Measurements from ENCODE around the gene FAM168B. TPM values are rescaled to one million over a fixed set of nuclear protein-coding genes. Genes with fewer than 3 reads are reported as not detected.

FAM168B gene
- total RNA-seq, 2 donors from 2014 or later, result 61.5 to 69.9 TPM

DNA sequence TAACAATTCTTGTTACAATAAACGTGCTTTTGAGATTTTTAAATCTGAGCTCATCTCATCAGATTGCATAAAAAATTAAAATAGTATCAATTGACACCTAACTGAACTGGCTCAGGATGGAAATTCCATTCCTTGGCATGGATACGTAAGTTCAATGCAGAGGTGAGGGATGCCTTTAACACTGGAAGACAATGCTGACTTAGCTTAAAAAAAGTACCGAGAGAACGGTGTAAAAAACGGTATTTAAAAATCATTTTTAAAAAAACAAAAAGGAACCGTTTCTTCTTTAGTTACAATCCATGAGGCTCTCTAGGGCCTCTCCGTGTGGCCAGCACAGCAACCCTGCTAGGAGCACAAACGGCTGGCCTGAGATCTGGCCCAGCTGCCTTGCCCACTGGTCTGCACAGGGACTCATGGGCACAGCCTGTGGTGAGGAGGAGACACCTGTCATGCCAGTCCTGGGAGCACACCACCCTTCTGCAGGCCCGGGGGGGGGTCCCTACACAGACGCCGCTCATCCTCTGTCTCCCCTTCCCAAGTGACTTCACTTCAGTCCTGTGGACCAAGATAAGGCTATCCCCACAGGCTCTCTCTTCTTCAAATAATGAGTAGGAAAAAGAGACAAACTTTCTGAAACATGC lies 45.2 kb downstream of the FAM168B start:
- peak overlapping the region in 1 of 2 donors; percentile 29 for H3K27ac Mint-ChIP-seq
- DNase-seq (ENCODE audit: low spot score in 2 of 2) (no peak), ATAC-seq (no peak)
- H3K36me3 Mint-ChIP-seq, result peaks cover 0 to 15% of the 10 kb centered on the region in 2 donors
- no peaks in the 10 kb centered on the region for H3K9me3 Mint-ChIP-seq

DNA sequence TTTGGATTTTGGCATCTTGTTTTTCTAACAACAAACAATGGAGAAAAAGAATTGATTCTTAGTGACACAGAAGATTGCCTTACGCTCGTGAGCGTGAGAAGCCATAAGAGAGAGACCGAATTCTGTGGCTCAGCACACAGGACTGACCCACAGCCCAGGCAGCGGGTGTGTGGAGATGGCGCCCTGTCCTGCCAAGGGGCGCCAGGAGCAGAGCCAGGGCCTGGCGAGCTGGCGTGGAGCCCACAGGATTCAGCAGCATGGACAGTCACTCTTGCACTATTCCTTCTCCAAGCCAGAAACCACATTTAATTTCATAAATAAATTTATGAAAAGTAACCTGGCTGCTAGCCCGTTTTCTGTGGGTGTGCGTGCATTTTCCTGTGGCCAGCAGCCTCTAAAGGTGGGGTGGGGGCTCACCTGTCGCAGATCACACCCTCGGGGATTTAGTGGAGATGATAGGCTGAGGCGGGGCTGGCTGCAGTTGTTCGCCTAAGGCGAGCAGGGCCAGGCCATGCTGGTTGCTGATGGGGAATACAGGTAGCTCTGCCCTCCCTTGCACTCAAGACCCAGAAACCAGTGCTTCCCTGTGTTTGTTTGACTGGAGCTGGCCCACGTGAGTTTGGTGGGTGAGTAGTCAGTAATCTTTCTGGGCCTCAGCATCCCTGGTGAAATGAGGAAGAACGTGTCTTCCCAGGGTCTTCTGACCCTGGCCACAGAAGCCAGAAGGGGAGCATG lies 46.2 kb downstream of the FAM168B start:
- H3K9me3 Mint-ChIP-seq, result no peaks in the 10 kb centered on the region
- DNase-seq (ENCODE audit: low spot score in 2 of 2) (no peak), ATAC-seq (no peak)
- peaks cover 0 to 7% of the 10 kb centered on the region in 2 donors for H3K36me3 Mint-ChIP-seq
- peak overlapping the region; percentile 56 to 68 for H3K27ac Mint-ChIP-seq

DNA sequence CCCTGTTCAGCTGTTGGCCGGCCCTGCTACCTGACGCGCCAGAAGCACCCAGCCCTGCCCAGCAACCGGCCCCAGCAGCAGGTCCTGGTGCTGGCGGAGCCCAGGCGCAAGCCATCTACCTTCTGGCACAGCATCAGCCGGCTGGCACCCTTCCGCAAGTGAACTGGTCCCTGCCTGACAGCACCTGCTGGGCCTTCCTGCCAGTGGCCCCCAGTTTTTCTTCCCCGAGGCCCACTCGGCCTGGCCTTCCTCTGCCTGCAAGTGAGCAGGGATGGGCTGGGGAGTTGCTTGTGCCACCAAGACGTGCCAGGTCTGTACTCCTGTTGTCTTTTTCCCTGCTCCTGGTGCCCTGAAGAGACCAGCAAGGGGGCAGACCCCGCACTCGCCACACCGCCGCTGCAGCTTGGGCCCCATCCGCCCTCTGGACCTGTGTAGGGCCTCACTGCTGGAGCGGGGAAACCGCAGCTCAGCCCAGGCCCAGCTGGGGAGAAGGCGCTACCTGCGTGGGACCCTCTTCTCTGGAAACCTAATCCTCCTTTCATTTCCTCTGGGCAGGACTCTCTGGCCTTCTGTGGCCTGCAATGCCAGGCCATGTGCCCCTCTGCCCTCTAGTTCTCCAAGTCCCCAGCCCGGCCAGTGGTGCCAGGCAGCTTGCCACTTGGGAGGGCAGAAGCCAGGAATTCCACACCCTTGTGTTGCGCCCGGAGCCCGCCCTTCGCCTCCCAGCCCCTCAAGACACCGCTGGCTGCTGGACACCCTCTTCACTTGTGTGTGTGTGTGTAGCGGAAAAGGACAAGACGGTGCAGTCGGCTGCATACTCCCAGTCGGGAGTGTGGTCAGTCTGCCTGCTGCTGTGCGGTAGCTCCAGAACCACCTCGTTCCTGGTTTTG lies 47.0 kb downstream of the FAM168B start:
- Mint-ChIP-seq H3K27ac (peak overlapping the region; percentile 56 to 68), H3K36me3 (no peaks in the 10 kb centered on the region), H3K9me3 (no peaks in the 10 kb centered on the region)
- DNase-seq (ENCODE audit: low spot score in 2 of 2) (no peak), ATAC-seq (peak in 1 of 2 donors; percentile 18)

DNA sequence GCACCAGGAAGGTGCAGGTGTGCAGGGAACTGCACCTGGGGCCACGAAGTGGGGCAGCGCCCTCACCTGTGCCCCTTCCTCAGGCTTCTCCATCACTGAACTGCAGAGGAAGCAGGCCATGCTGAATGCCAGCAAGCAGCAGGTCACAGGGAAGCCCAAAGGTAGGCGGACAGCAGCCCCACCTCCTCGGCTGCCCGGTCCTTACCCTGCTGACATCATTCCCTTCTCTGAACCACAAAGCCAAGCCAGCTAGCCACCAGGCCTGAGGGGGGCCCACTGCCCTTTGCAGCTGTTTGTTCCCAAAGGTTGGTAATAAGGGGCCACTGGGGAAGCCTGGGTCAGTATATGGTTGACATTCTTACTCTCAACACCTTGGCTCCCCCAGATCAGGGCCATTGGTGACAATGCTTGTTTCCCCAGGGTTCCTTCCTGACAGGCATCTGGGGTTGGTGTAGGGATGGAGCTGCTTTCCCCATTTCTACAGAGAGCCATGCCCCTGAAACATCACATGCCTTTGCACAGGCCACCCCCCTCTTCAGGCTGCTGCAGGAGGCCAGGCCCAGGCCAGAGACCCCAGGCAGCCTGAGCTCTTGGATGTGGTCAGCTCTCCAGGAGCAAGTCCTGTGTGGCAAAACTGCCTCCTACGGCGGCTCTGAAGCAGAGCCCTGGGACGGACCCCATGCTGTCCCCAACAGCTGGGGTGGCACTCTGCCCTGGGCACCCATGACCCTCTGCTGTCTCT lies 47.8 kb downstream of the FAM168B start:
- no peak for ATAC-seq
- DNase-seq (ENCODE audit: low spot score in 2 of 2), result no peak
- Mint-ChIP-seq H3K36me3 (no peaks in the 10 kb centered on the region), H3K27ac (no peak overlapping the region), H3K9me3 (no peaks in the 10 kb centered on the region)

DNA sequence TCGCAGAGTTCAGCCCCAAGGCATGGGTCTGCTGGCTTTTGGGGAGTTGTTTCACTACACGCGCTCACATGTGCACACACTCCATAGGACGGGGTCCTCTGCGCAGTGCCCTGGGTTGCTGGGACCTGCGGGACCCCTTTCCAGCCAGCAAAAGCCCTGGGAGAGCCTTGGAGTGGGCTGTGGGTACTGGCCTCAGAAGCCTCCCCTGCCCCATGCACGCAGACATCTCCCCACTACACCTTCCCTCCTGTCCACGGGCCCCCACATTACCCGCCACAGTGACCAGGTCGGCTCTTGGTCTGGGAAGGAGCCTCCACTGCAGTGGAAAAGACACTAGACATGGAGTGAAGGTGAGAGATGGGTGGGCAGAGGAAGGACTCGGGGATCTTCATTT lies 48.5 kb downstream of the FAM168B start:
- H3K9me3 Mint-ChIP-seq, result no peaks in the 10 kb centered on the region
- ATAC-seq (no peak), DNase-seq (ENCODE audit: low spot score in 2 of 2) (no peak)
- H3K36me3 Mint-ChIP-seq, result no peaks in the 10 kb centered on the region
- H3K27ac Mint-ChIP-seq, result no peak overlapping the region

DNA sequence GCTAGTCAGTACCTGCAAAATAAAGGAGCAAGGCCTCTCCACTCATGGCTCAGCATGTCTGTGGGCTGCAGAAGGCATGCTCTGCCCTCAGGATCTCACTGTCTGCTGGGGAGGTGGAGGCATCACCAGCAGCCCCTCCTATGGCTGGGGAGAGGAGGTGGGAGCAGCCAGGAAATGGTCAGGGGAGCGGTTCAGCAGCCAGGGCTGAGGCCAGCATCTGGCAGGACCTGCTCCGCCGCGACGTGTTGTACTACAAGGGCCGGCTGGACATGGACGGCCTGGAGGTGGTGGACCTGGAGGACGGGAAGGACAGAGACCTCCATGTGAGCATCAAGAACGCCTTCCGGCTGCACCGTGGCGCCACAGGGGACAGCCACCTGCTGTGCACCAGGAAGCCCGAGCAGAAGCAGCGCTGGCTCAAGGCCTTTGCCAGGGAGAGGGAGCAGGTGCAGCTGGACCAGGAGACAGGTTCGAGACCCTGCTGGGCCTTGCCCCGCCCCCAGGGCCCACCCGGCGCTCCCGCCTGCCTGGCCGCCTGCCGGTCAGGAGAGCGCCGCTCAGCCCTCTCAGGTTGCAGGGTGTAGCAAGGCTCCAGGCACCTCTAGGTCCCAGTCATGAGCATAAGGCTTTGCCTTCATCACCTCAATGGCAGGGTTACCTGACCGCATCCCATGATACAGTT lies 49.0 kb downstream of the FAM168B start:
- ATAC-seq (no peak), DNase-seq (ENCODE audit: low spot score in 2 of 2) (no peak)
- H3K9me3 Mint-ChIP-seq, result no peaks in the 10 kb centered on the region
- H3K27ac Mint-ChIP-seq, result peak overlapping the region in 1 of 2 donors; percentile 2
- H3K36me3 Mint-ChIP-seq, result no peaks in the 10 kb centered on the region

DNA sequence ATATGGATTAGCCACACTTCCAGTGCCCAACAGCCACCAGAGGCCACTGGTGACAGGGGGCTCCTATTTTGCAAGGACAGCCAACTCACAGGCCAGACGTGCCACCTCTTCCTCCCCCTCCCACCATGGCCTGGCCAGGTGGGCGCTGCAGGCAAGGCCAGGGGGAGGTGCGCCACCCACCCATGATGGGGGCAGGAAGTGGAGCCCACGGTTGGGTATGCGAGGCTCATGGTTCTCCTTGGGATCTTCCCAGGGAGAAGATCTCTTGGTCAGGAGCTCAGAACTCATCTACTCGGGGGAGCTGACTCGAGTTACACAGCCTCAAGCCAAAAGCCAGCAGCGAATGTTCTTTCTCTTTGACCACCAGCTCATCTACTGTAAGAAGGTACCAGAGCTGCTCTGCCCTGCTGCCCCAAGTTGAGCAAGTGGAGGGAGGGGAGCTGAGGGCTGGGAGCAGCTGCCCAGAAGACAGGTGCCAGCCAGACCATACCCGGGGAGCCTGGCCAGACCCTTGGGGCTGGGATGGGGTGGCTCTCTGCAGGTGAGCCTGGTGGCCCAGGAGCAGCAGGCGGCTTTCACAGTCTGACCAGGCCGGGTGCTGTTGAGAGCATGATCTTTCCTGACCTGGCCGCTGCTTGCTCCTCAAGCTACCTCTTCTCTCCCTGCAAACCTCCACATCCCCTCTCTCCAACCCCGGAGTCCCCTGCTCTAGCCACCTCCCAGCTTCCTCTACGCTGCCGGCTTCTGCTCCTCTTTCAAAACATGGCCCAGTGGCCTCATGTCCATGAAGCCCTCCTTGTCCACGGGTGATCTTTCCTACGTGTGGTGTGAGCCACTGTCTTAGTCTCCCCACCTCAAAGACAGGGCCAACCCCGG lies 49.8 kb downstream of the FAM168B start:
- DNase-seq (ENCODE audit: low spot score in 2 of 2) (no peak), ATAC-seq (no peak)
- H3K36me3 Mint-ChIP-seq, result no peaks in the 10 kb centered on the region
- peak overlapping the region in 1 of 2 donors; percentile 2 for H3K27ac Mint-ChIP-seq
- no peaks in the 10 kb centered on the region for H3K9me3 Mint-ChIP-seq

DNA sequence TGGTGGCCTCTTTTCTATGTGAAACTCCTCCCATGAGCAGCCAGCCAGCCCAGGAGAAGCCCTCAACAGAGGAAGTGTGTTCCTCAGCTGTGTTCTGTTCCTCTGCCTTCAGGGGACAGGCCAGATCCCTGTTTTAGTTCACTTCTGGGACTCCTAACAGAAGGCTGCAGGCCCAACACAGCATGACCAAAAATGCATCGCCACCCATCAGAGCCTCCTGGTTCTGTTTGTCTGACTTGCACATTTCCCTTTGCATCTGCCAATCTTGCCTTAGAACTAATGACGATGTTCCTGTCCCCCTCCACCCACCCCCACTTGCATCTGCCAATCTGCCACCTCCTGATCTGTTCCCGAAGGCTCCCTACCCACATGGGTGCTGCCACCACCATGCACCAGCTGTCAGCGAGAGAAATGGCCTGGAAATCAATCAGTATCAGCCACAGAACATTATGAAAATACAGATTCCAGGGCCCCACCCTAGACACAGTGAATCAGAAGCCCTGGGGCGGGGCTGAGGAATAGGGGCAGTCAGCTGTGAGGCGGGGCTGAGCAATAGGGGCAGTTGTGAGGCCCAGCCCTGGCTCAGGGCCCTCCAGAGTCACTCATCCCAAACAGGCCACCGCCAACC lies 51.0 kb downstream of the FAM168B start:
- DNase-seq (ENCODE audit: low spot score in 2 of 2), result no peak
- Mint-ChIP-seq H3K9me3 (no peaks in the 10 kb centered on the region), H3K36me3 (no peaks in the 10 kb centered on the region), H3K27ac (no peak overlapping the region)
- no peak for ATAC-seq

DNA sequence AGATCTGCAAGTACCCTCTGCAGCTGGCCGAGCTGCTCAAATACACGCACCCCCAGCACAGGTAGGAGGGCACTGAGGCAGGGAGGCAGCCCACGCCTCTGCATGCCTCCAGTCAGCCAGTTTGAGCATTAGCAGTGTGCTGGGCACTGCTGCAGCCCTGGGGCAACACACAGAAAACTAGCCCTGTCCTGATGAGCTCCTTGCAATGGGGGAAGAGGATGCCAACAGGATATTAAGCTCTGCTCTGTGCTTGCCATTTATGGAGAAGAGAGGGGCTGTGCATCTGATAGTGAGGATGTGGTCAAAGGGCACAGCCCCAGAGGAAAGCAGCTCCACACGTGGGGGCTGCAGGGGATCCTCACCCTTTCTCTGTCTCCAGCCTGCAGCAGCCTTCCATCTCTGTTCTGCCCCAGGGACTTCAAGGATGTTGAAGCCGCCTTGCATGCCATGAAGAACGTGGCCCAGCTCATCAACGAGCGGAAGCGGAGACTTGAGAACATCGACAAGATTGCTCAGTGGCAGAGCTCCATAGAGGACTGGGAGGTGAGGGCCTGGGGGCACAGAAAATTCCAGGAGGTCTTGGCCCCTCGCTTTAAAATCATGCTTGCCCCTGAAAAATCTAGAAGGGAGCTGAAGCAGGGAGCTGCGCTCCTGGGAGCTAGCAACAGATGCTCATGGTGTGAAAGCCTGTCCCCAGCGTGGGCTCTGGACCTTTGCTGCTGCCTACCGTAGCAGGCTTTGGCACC lies 51.7 kb downstream of the FAM168B start:
- H3K27ac Mint-ChIP-seq, result no peak overlapping the region
- ATAC-seq (no peak), DNase-seq (ENCODE audit: low spot score in 2 of 2) (no peak)
- no peaks in the 10 kb centered on the region for H3K9me3 Mint-ChIP-seq
- no peaks in the 10 kb centered on the region for H3K36me3 Mint-ChIP-seq

DNA sequence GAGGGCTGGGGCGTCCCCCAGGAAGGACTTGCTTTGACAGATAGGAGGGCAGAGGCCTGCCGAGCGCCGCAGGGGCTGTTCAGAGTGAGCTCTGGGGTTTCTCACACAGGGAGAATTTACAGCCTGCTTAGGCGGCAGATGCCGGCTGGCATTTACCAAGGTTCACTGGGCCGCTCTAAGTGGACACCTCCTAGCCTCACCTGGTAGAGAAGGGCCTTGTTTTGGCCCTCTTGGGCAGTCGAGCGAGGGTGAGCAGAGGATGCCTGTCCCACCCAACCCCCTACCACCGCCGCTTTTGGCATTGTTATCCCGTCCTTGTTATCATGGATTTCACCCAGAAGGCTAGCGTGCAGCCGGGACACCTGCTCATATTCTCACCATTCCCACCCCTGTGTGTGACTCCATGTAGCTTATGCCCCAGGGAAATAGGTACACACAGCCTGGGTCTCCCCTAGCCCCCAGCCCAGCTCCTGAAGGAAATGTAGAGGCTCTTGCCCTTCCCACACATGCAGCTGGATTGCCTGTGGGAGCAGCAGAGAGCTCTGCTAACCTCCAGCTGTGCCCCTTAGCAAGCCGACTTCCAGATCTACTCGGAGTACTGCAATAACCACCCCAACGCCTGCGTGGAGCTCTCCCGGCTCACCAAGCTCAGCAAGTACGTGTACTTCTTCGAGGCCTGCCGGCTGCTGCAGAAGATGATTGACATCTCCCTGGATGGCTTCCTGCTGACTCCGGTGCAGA lies 52.4 kb downstream of the FAM168B start:
- ATAC-seq (peak; percentile 3 to 17), DNase-seq (ENCODE audit: low spot score in 2 of 2) (no peak)
- peak overlapping the region in 1 of 2 donors; percentile 44 for H3K27ac Mint-ChIP-seq
- H3K9me3 Mint-ChIP-seq, result no peaks in the 10 kb centered on the region
- H3K36me3 Mint-ChIP-seq, result no peaks in the 10 kb centered on the region

DNA sequence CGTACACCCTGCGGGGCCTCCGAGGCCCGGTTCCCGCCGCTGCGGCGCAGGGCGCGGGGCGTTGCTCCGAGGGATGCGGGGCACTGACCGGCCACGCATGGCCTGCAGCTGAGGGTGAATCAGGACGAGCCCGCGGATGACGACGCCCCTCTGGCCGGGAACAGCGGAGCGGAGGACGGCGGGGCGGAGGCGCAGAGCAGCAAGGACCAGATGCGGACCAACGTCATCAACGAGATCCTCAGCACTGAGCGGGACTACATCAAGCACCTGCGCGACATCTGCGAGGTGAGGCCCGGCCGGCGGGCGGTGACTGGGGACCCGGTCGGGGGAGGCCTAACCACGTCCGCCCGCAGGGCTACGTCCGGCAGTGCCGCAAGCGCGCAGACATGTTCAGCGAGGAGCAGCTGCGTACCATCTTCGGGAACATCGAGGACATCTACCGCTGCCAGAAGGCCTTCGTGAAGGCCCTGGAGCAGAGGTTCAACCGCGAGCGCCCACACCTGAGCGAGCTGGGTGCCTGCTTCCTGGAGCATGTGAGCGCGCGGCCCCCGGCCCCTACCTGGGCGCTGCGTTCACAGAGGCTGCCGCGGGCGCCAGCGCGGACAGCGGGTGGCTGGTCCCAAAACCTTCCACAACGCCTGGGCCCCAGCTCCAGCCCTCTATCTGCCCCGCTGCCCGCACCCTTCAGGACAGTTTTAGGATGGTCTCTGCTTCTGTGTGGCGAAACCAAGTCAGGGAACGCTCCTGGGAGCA lies 53.2 kb downstream of the FAM168B start:
- DNase-seq (ENCODE audit: low spot score in 2 of 2) (peak in 1 of 2 donors; percentile 38), ATAC-seq (peak; percentile 58 to 80)
- H3K36me3 Mint-ChIP-seq, result no peaks in the 10 kb centered on the region
- no peaks in the 10 kb centered on the region for H3K9me3 Mint-ChIP-seq
- no peak overlapping the region for H3K27ac Mint-ChIP-seq

DNA sequence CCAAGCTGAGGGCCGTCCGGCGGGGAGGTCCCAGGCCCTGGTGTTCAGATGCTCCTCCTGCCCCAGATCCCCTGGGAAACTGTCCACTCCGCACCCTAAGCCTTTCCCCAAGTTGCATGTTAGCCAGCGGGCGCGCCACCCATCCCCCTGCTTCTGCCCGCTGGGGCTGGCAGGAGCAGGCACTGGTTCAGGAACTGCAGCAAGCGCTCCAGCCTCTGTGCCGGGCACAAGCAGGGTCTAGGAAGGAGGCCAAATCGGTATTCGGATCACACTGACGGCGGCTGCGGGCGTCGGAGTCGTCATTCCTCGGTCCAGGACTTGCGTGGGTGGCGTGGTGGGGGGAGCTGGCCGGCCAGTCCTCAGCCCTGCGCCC lies 53.7 kb downstream of the FAM168B start:
- ATAC-seq (no peak), DNase-seq (ENCODE audit: low spot score in 2 of 2) (no peak)
- no peaks in the 10 kb centered on the region for H3K36me3 Mint-ChIP-seq
- no peak overlapping the region for H3K27ac Mint-ChIP-seq
- no peaks in the 10 kb centered on the region for H3K9me3 Mint-ChIP-seq

DNA sequence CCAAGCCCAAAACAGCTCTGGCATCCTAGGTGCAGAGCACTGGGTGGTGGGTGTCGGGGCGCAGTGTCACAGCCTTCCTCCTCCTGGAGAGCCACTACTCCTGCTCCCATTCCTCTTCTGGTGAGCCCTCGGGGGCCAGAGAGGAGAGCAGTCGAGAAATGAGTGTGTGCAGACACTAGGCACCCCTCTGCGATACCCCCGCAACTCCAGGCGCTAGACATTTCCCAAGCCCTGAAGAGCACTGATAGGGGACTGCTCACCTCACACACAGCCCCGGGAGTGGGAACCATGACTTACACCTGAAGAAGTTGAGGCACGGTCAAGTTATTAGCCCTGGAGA lies 54.2 kb downstream of the FAM168B start:
- Mint-ChIP-seq H3K9me3 (no peaks in the 10 kb centered on the region), H3K27ac (no peak overlapping the region), H3K36me3 (no peaks in the 10 kb centered on the region)
- DNase-seq (ENCODE audit: low spot score in 2 of 2) (no peak), ATAC-seq (no peak)
